AG04449 (cell line): Measurements from ENCODE around the gene CPVL.

Experiments
- CTCF ChIA-PET: fragments of 350-600 bp; formaldehyde crosslinking; extraction: SDS; loops from one replicate; lab custom pipeline; 2021; ENCODE audit warnings: antibody characterized with exemption; lab: Yijun Ruan, JAX
- POLR2A ChIA-PET: fragments of 400-600, 350-600 bp; formaldehyde crosslinking; extraction: SDS; loops from one replicate; lab custom pipeline; 2020; ENCODE audit warnings: antibody characterized with exemption, inconsistent platforms; lab: Yijun Ruan, JAX
- DNase-seq: peaks from one replicate; pipeline ENCODE4 v3.0.0-alpha.2; 2010; ENCODE audit warnings: low read depth, low spot score
- H3K4me3 ChIP-seq: 2 replicates; pipeline ENCODE4 v1.5.1; 2011; ENCODE audit warnings: low read depth, mild to moderate bottlenecking, control low read depth, low read length
- TF ChIP-seq, protein P1 (sequence below): IDR thresholded peaks from one replicate; pipeline ENCODE4 v1.5.1; 2011; ENCODE audit warnings: mild to moderate bottlenecking, moderate library complexity, low read length, control low read depth, inconsistent platforms; ENCODE audit not compliant: insufficient read depth; ENCODE audit errors: missing control alignments

Gene CPVL

DNA sequence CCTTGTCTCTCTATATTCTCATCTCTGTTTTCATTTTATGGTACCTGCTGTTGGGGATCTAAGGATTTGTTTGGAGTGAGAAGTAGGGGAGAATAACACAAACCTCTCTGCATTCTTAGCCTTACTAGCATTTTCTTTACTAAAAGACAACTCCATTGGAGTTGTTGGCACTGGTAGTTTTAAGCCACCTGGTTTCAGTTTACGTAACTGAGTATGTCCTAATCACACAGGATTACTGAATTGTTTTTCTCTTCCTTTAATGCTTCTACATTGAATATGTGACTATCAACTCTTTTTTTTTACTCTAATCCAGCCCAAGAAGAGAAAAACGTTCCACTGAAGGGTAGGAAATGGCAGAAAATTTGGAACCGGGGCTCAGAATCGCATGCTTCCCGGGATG lies 158.2 kb downstream of the CPVL start:
- no peak overlapping the region for H3K4me3 ChIP-seq
- CTCF ChIA-PET, result interaction anchor here (1.4 to 1.5 kb wide), 2 partner anchors 31 to 67 kb away, joined by 3 to 5 read pairs; no protein-coding TSS in a partner anchor
- TF ChIP-seq, protein P1, sequence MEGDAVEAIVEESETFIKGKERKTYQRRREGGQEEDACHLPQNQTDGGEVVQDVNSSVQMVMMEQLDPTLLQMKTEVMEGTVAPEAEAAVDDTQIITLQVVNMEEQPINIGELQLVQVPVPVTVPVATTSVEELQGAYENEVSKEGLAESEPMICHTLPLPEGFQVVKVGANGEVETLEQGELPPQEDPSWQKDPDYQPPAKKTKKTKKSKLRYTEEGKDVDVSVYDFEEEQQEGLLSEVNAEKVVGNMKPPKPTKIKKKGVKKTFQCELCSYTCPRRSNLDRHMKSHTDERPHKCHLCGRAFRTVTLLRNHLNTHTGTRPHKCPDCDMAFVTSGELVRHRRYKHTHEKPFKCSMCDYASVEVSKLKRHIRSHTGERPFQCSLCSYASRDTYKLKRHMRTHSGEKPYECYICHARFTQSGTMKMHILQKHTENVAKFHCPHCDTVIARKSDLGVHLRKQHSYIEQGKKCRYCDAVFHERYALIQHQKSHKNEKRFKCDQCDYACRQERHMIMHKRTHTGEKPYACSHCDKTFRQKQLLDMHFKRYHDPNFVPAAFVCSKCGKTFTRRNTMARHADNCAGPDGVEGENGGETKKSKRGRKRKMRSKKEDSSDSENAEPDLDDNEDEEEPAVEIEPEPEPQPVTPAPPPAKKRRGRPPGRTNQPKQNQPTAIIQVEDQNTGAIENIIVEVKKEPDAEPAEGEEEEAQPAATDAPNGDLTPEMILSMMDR, result no peak
- no peak for DNase-seq
- POLR2A ChIA-PET, result interaction anchor here (0.6 to 0.7 kb wide), 4 partner anchors 8 to 1232 kb away, joined by 3 to 6 read pairs (median 4); no protein-coding TSS in a partner anchor

DNA sequence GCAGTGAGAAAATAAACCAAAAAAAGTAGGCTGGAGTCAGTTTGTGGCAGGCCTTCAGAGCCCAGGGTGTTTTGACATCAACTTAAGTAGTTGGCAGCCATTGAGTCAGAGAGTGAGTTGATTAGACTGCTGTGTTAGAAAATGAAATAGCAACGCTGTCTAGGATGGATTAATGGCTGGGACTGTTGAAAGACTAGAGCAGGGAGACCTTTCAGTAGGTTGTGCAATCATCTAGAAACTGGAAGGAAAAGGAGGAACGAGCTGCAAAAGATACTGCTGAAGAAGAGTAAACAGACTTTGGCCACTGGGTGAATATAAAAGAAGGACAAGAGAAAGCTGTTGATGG lies 159.6 kb downstream of the CPVL start:
- DNase-seq, result peak; percentile 59
- ChIA-PET POLR2A (interaction anchor here (0.6 to 0.8 kb wide), 2 partner anchors 52 to 54 kb away, joined by 3 read pairs; no protein-coding TSS in a partner anchor), CTCF (interaction anchor here (1.2 to 1.5 kb wide), 3 partner anchors 8 to 65 kb away, joined by 3 to 4 read pairs (median 3); no protein-coding TSS in a partner anchor)
- TF ChIP-seq, protein P1, result no peak
- no peak overlapping the region for H3K4me3 ChIP-seq

DNA sequence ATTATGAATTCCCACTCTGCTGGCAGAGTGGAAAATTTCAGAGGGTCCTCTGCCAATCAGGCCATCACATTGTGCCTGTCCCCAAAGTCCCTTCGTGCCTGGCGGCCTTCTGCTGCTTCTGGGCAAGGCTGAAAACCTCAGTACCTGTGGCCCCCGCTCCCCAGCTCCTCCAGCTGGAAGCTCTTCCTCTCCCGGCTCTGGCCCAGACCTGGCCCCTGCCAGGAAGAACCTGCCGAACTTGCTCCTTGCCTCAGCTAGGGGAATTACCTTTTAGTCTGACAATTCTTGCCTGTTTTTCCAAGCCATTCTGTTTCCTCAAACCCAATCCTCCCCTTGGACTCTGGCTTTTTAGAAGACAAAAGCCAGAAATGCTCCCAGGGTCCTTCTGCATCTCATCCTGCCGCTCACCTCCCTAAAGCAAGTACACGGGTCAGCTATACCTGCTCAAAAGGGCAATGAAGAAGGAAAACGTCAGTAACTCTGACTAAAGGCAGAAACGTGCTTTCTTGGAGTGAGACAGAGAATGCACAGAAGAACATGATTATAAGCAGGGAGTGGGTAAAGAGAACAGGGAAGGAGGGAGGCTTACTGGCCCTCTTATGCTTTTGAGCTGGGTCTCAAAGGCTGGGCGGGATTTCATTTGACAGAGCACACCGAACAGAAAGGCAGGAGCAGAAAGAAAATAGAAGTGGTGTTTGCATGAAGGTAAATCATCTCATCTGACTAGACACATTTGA lies 160.1 kb downstream of the CPVL start:
- no peak overlapping the region for H3K4me3 ChIP-seq
- TF ChIP-seq, protein P1, result no peak
- DNase-seq, result no peak
- ChIA-PET POLR2A (interaction anchor here (0.6 kb wide), 1 partner anchor 54 kb away, joined by 3 read pairs; no protein-coding TSS in a partner anchor), CTCF (interaction anchor here (0.8 to 1.5 kb wide), 4 partner anchors 9 to 65 kb away, joined by 3 to 4 read pairs (median 3); no protein-coding TSS in a partner anchor)

DNA sequence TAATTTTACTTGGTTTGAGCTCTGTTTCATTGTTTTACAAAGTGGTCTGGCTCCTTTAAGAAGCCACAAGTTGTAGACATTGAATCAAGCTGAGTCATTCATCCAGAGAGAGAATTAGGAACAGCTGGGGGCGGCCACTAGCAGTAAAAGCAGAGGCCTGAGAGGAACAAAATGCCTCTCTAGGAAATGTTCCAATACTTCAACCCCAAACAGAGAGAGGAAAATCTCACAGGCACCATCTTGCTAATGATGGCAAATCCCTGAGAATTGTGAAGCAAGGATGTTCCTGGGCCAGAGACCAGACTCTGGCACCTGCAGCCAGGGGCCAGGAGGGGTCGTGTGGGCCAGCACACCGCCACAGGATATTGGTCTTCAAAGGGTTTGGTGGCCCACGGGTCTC lies 161.7 kb downstream of the CPVL start:
- ChIA-PET CTCF (interaction anchor here (1.0 to 6.5 kb wide), 3 partner anchors 27 to 62 kb away, joined by 3 to 50 read pairs (median 3); partner anchors contain the start of gene TRIL), POLR2A (no interaction called here)
- peak; percentile 62 for DNase-seq
- TF ChIP-seq, protein P1, result no peak
- no peak overlapping the region for H3K4me3 ChIP-seq

DNA sequence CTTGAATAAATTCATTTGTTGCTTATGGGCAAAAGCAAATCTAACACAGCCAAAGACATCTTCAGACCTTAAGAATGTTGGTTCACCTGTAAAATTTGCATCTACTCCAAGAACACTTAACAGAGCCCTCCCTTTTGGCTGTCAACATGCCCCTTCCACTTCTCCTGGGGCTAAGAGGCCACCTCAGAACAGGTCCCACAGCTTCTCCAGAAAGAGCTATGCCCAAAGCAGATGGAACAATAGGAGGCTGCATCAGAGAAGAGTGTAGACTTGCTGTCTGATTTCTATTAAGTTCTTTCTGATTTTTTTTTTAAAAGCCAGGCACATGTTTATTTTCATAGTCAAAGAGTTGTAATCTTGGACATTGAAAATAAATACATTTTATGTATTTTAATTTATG lies 162.1 kb downstream of the CPVL start:
- TF ChIP-seq, protein P1, result no peak
- CTCF ChIA-PET, result interaction anchor here (1.0 to 6.5 kb wide), 3 partner anchors 27 to 61 kb away, joined by 3 to 50 read pairs (median 3); partner anchors contain the start of gene TRIL
- POLR2A ChIA-PET, result no interaction called here

DNA sequence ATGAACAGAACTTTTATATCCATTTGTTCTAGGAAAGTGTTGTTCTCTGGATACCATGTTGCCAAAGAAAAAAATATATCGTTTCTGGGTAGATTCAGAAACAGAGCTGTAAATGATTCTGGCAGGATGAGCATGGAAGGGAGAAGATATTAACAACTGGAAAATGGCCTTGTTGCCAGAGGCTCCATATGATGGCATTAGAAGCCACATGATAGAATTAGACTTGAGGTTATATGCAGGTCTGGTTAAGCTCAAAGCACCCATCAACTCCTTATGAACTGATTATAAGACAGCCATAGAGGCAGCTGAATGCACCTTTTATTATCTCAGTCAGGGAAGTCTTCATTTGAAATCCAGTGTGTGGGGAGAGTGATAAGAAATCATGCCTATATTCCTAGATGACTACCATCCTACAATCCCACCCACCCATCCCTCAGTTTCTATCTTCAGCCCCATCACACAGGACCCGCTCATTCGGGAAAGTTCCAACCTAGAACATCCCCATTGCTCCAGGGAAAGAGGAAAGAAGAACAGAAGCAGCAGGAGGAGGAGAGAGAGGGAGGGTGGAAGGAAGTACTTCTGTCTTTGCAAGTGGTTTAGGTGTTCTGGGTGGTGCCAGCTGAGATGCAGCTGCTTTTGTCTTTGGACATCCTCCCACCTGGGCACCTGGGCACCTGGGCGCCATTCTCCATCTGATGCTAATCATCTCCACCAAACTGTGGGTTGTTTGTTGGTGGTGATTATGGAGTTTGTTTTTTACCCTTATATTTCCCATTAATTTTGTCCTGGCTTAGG lies 162.7 kb downstream of the CPVL start:
- no peak overlapping the region for H3K4me3 ChIP-seq
- no peak for DNase-seq
- CTCF ChIA-PET, result interaction anchor here (1.0 to 6.5 kb wide), 5 partner anchors 22 to 116 kb away, joined by 3 to 50 read pairs (median 3); partner anchors contain the start of gene TRIL
- TF ChIP-seq, protein P1, result no peak
- POLR2A ChIA-PET, result no interaction called here

More for the DNA sequence above, 162.1 kb downstream of the CPVL start:
- no peak overlapping the region for H3K4me3 ChIP-seq
- DNase-seq, result no peak
